Fibroblast of the aortic adventitia (primary cell): ENCODE results near the gene SATL1. TPM values are rescaled to one million over a fixed set of nuclear protein-coding genes. Genes with fewer than 3 reads are reported as not detected.

Experiments
- DNase-seq: peaks from one replicate; pipeline ENCODE4 v3.0.0-alpha.2; 2010; ENCODE audit warnings: low read depth
- H3K4me3 ChIP-seq: 2 replicates; pipeline ENCODE4 v1.5.1; 2011; ENCODE audit warnings: low read depth, mild to moderate bottlenecking, control low read depth, low read length, moderate library complexity
- CTCF ChIP-seq: IDR thresholded peaks from 2 replicates; pipeline ENCODE4 v1.5.1; 2011; ENCODE audit warnings: mild to moderate bottlenecking, low read length, control low read depth, inconsistent platforms; ENCODE audit not compliant: insufficient read depth
- total RNA-seq: library from RNA; depleted of rRNA; stranded (reverse); fragments of >200 nt; gene quantifications from 2 replicates; pipeline ENCODE4 v1.2.3, GENCODE V29; 2012; ENCODE audit warnings: low replicate concordance

SATL1 gene
- total RNA-seq, 1 donor: not detected

- no peak overlapping the region for H3K4me3 ChIP-seq
- no peak for TF ChIP-seq CTCF
- DNase-seq: no peak
These were observed 177.9 kb downstream of the SATL1 start for GRCh38 chrX:85065512-85066198.

GRCh38 chrX:85052636-85053343, 190.8 kb downstream of the SATL1 start:
- H3K4me3 ChIP-seq: no peak overlapping the region
- peak; percentile 80 for DNase-seq
- TF ChIP-seq CTCF: peak; percentile 44

GRCh38 chrX:85052205-85052604, 191.4 kb downstream of the SATL1 start:
- no peak overlapping the region for H3K4me3 ChIP-seq
- TF ChIP-seq CTCF: no peak
- DNase-seq: peak; percentile 19

- TF ChIP-seq CTCF: no peak
These were observed 192.0 kb downstream of the SATL1 start for GRCh38 chrX:85051627-85052026.

More at GRCh38 chrX:85051627-85052026, 192.0 kb downstream of the SATL1 start:
- no peak for DNase-seq
- H3K4me3 ChIP-seq: no peak overlapping the region

Other genes starting within 250 kb of the SATL1 start
- 2.6 and 18.0 TPM in 2 replicates for gene APOOL, start 239.9 kb downstream of the SATL1 start, total RNA-seq
- 0.09 and 2.0 TPM in 2 replicates for gene ZNF711, start 212 bp upstream of the SATL1 start, total RNA-seq
- gene POF1B, start 135.9 kb upstream of the SATL1 start, total RNA-seq: not detected in 2 replicates